ENCODE results near the gene SPNS3.

SPNS3 gene

DNA sequence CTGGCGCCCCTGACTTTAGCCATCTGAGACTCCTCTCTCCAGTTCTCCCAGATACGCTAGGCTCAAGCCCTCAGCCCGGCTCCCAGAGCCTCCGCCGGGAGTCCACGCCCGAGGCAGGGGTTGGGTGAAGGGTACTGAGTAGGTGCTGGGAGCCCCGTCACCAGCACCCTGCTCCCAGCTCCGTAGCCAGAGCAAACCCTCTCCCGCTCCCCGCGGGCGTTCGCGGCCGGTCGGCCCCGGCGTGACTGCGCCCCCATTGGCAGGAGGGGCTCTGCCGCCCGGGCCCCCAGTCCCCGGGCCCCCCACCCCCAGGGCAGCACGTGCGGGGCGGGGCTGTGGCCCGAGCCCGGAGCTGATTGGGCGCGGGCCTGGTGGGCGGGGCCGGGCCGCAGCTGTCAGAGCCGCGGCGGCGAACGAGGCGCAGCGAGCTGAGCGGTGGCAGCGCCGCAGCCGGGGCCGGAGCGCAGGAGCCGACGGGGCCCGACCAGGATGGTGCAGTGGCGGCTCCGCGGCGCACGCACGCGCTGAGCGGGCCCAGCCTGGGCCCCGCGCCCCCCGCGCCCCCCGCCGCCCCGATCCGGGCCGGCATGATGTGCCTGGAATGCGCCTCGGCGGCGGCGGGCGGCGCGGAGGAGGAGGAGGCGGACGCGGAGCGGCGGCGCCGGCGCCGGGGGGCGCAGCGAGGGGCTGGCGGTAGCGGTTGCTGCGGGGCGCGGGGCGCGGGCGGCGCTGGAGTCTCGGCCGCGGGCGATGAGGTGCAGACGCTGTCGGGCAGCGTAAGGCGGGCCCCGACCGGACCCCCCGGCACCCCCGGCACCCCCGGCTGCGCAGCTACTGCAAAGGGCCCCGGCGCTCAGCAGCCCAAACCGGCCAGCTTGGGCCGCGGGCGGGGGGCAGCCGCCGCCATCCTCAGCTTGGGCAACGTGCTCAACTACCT, 65.0 kb downstream of the SPNS3 start, which contains the start of gene SPNS2 (continued):
- TF ChIP-seq, protein P1, sequence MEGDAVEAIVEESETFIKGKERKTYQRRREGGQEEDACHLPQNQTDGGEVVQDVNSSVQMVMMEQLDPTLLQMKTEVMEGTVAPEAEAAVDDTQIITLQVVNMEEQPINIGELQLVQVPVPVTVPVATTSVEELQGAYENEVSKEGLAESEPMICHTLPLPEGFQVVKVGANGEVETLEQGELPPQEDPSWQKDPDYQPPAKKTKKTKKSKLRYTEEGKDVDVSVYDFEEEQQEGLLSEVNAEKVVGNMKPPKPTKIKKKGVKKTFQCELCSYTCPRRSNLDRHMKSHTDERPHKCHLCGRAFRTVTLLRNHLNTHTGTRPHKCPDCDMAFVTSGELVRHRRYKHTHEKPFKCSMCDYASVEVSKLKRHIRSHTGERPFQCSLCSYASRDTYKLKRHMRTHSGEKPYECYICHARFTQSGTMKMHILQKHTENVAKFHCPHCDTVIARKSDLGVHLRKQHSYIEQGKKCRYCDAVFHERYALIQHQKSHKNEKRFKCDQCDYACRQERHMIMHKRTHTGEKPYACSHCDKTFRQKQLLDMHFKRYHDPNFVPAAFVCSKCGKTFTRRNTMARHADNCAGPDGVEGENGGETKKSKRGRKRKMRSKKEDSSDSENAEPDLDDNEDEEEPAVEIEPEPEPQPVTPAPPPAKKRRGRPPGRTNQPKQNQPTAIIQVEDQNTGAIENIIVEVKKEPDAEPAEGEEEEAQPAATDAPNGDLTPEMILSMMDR (tag by site-specific recombination; IDR thresholded peaks at IDR 0.05): no peak
- peak; percentile 90 for TF ChIP-seq ZBTB20 (tag by site-specific recombination; IDR thresholded peaks at IDR 0.05)
- TF ChIP-seq, protein P2, sequence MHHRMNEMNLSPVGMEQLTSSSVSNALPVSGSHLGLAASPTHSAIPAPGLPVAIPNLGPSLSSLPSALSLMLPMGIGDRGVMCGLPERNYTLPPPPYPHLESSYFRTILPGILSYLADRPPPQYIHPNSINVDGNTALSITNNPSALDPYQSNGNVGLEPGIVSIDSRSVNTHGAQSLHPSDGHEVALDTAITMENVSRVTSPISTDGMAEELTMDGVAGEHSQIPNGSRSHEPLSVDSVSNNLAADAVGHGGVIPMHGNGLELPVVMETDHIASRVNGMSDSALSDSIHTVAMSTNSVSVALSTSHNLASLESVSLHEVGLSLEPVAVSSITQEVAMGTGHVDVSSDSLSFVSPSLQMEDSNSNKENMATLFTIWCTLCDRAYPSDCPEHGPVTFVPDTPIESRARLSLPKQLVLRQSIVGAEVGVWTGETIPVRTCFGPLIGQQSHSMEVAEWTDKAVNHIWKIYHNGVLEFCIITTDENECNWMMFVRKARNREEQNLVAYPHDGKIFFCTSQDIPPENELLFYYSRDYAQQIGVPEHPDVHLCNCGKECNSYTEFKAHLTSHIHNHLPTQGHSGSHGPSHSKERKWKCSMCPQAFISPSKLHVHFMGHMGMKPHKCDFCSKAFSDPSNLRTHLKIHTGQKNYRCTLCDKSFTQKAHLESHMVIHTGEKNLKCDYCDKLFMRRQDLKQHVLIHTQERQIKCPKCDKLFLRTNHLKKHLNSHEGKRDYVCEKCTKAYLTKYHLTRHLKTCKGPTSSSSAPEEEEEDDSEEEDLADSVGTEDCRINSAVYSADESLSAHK (tag by site-specific recombination; IDR thresholded peaks at IDR 0.05): no peak
- TF ChIP-seq ZNF629 (tag by site-specific recombination; IDR thresholded peaks at IDR 0.05): no peak
- TF ChIP-seq GFI1B (tag by site-specific recombination; IDR thresholded peaks at IDR 0.05): no peak
- no peak for TF ChIP-seq RBAK (tag by site-specific recombination; IDR thresholded peaks at IDR 0.05)
- TF ChIP-seq ZNF10 (tag by site-specific recombination; IDR thresholded peaks at IDR 0.05): peak; percentile 92
- TF ChIP-seq, protein P3, sequence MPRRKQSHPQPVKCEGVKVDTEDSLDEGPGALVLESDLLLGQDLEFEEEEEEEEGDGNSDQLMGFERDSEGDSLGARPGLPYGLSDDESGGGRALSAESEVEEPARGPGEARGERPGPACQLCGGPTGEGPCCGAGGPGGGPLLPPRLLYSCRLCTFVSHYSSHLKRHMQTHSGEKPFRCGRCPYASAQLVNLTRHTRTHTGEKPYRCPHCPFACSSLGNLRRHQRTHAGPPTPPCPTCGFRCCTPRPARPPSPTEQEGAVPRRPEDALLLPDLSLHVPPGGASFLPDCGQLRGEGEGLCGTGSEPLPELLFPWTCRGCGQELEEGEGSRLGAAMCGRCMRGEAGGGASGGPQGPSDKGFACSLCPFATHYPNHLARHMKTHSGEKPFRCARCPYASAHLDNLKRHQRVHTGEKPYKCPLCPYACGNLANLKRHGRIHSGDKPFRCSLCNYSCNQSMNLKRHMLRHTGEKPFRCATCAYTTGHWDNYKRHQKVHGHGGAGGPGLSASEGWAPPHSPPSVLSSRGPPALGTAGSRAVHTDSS (tag by site-specific recombination; IDR thresholded peaks at IDR 0.05): no peak
- TF ChIP-seq ZBTB8A (tag by site-specific recombination; IDR thresholded peaks at IDR 0.05): peak; percentile 54
- no peak for TF ChIP-seq KLF10 (tag by site-specific recombination; IDR thresholded peaks at IDR 0.05)
- no peak for TF ChIP-seq ZNF585B (tag by site-specific recombination; IDR thresholded peaks at IDR 0.05)
- TF ChIP-seq, protein P4, sequence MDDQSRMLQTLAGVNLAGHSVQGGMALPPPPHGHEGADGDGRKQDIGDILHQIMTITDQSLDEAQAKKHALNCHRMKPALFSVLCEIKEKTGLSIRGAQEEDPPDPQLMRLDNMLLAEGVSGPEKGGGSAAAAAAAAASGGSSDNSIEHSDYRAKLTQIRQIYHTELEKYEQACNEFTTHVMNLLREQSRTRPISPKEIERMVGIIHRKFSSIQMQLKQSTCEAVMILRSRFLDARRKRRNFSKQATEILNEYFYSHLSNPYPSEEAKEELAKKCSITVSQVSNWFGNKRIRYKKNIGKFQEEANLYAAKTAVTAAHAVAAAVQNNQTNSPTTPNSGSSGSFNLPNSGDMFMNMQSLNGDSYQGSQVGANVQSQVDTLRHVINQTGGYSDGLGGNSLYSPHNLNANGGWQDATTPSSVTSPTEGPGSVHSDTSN (CRISPR knock-in tag; IDR thresholded peaks at IDR 0.05): no peak
- TF ChIP-seq ZNF677 (tag by site-specific recombination; IDR thresholded peaks at IDR 0.05): no peak
- TF ChIP-seq ZNF76 (tag by site-specific recombination; IDR thresholded peaks at IDR 0.05; ENCODE audit: borderline replicate concordance, low read depth): peak; percentile 24; the same call in 1 of the 2 replicates
- TF ChIP-seq GLIS2 (tag by site-specific recombination; IDR thresholded peaks at IDR 0.05): peak; percentile 84
- TF ChIP-seq ZNF561 (tag by site-specific recombination; IDR thresholded peaks at IDR 0.05; ENCODE audit: borderline replicate concordance): no peak

DNA sequence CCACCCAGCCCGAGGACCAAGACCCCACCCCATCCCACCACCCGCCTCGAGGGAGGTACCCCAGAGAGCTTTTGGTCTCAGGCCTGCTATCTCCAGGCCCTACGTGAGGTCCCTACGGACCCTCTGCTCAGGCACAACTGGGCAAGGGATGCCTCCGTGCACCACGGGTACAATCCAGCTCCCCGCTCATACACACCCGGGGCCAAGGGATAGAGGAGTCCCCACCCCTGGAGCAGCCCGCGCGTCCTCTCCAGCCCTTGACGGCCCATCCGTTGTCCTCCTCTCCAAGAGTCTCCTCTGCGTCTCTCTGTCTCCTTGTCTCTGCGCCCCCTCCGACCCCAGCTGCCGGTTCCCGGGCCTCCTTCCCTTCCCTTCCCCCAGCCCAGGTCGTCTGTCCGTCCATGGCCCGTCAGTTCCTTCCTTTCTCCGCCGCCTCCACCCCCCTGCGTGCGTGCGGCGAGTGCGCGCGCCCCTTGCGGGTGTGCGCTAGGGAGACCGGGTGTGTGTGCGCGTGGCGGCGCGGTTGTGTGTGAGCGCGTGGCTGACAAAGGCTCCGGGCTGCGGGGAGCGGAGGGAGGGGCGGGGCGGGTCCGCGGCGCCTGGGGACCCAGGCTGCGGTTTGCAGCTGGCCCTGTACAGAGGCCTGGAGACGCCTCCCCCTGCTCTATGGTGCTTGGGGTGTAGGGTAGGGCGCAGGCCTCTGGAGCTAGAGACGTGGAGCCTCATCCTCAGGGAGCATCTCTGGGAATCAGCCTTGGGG, 65.9 kb downstream of the SPNS3 start:
- H3K4me3 ChIP-seq (ENCODE audit: low read depth, low read length): peak overlapping the region; percentile 5; the same call in 1 of the 2 replicates
- H3K4me1 ChIP-seq (ENCODE audit: control insufficient read depth, insufficient read depth, low read length): no peaks in the 10 kb centered on the region
- CTCF ChIA-PET: interaction anchor here (0.6 to 2.0 kb wide), 6 partner anchors 24 to 367 kb away, joined by 3 to 6 read pairs (median 3); no protein-coding TSS in a partner anchor
- no peak for TF ChIP-seq ZNF747 (tag by site-specific recombination; IDR thresholded peaks at IDR 0.05)
- 0 out of 2 replicates have a peak, but pooled peaks have one; percentile 18 for TF ChIP-seq SP7 (tag by site-specific recombination; IDR thresholded peaks at IDR 0.05)
- TF ChIP-seq SP3 (tag by site-specific recombination; IDR thresholded peaks at IDR 0.05): peak; percentile 24; the same call in 1 of the 2 replicates
- TF ChIP-seq, protein P2 (tag by site-specific recombination; IDR thresholded peaks at IDR 0.05): no peak
- TF ChIP-seq ZNF501 (tag by site-specific recombination; IDR thresholded peaks at IDR 0.05): no peak
- TF ChIP-seq ZBTB20 (tag by site-specific recombination; IDR thresholded peaks at IDR 0.05): peak; percentile 99
- no peak for TF ChIP-seq WT1 (tag by site-specific recombination; IDR thresholded peaks at IDR 0.05)
- TF ChIP-seq ZNF335 (tag by site-specific recombination; conservative IDR thresholded peaks at IDR 0.05): peak; percentile 76
- no peak for TF ChIP-seq MYNN (tag by site-specific recombination; IDR thresholded peaks at IDR 0.05; ENCODE audit: borderline replicate concordance)
- TF ChIP-seq ZBTB1 (tag by site-specific recombination; IDR thresholded peaks at IDR 0.05): no peak
- peak; percentile 37; the same call in 1 of the 2 replicates for TF ChIP-seq ZNF366 (tag by site-specific recombination; conservative IDR thresholded peaks at IDR 0.05)

More for the DNA sequence above, 65.9 kb downstream of the SPNS3 start:
- POLR2A ChIA-PET: interaction anchor here (0.6 to 2.1 kb wide), 2 partner anchors 43 to 56 kb away, joined by 3 to 5 read pairs; partner anchors contain the start of gene MYBBP1A
- Histone ChIP-seq H3K36me3 (ENCODE audit: control insufficient read depth in 2 of 2, insufficient read depth in 1 of 2, low read length in 2 of 2) (no peaks in the 10 kb centered on the region), H3K27ac (ENCODE audit: extremely low read depth, low read depth, low read length) (no peak overlapping the region), H3K9me3 (ENCODE audit: control insufficient read depth, insufficient read depth, low read depth, low read length) (no peaks in the 10 kb centered on the region)

Measured in HEK293 (cell line).